ENCODE data around the gene RNASE8.

- TF ChIP-seq CTCF (IDR thresholded peaks at IDR 0.05; ENCODE audit: insufficient read depth, low read depth, low read length) (no peak), EZH2 (IDR thresholded peaks at IDR 0.05; ENCODE audit: insufficient read depth, low read length) (no peak)
Observed at GRCh38 chr14:21026988-21027315, 30.7 kb upstream of the RNASE8 start.

Data from astrocyte (in vitro differentiated cells and primary cell).